IMR-90 (cell line): ENCODE measurements around the gene TSEN54.

ENCODE experiments used
- CEBPB ChIP-seq: IDR thresholded peaks from 2 replicates; pipeline ENCODE4 v1.6.1; 2012; ENCODE audit warnings: low read depth, low read length, improper control_type of control experiment
- MXI1 ChIP-seq: IDR thresholded peaks from 2 replicates; pipeline ENCODE4 v1.6.1; 2012; ENCODE audit warnings: low read depth, mild to moderate bottlenecking, low read length, moderate library complexity, borderline replicate concordance
- POLR2A ChIP-seq: IDR thresholded peaks from 2 replicates; pipeline ENCODE4 v1.6.1; 2012; ENCODE audit warnings: mild to moderate bottlenecking, low read depth, low read length
- RFX5 ChIP-seq: IDR thresholded peaks from 2 replicates; pipeline ENCODE4 v1.8.0; 2012; ENCODE audit warnings: low read depth, mild to moderate bottlenecking, low read length, moderate library complexity
- TF ChIP-seq, protein P1 (sequence below): conservative IDR thresholded peaks from 2 replicates; pipeline ENCODE4 v1.5.1; 2012; ENCODE audit warnings: mild to moderate bottlenecking, low read depth, low read length, improper control_type of control experiment

DNA sequence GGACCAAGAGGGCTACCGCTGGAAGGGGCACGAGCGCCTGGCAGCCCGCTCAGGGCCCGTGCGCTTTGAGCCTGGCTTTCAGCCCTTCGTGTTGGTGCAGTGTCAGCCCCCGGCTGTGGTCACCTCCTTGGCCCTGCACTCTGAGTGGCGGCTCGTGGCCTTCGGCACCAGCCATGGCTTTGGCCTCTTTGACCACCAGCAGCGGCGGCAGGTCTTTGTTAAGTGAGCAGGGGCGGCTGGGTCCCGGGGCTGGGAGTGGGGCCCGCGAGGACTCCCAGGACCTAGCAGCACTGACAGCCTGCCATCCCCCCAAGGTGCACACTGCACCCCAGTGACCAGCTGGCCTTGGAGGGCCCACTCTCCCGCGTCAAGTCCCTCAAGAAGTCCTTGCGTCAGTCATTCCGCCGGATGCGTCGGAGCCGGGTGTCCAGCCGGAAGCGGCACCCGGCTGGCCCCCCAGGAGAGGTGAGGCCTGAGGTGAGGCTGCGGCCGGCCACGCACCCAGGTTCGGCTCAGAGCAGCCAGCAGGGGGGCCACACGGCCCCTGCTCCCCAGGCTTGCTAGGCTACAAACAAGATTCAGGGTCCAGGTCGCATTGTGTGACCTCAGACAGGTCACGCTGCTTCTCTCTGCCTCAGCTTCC, 53.8 kb downstream of the TSEN54 start:
- TF ChIP-seq, protein P1, sequence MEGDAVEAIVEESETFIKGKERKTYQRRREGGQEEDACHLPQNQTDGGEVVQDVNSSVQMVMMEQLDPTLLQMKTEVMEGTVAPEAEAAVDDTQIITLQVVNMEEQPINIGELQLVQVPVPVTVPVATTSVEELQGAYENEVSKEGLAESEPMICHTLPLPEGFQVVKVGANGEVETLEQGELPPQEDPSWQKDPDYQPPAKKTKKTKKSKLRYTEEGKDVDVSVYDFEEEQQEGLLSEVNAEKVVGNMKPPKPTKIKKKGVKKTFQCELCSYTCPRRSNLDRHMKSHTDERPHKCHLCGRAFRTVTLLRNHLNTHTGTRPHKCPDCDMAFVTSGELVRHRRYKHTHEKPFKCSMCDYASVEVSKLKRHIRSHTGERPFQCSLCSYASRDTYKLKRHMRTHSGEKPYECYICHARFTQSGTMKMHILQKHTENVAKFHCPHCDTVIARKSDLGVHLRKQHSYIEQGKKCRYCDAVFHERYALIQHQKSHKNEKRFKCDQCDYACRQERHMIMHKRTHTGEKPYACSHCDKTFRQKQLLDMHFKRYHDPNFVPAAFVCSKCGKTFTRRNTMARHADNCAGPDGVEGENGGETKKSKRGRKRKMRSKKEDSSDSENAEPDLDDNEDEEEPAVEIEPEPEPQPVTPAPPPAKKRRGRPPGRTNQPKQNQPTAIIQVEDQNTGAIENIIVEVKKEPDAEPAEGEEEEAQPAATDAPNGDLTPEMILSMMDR, result no peak
- TF ChIP-seq RFX5, result no peak
- no peak for TF ChIP-seq MXI1
- TF ChIP-seq POLR2A, result no peak
- no peak for TF ChIP-seq CEBPB
